B cell (primary cell): ENCODE results near the gene CNOT4. TPM values are rescaled to one million over a fixed set of nuclear protein-coding genes. Genes with fewer than 3 reads are reported as not detected.

Experiments
- ATAC-seq: fragments of 200-7000 bp; cut with Tn5 transposase; one replicate; pipeline ENCODE4 v1.10.0; 2021; ENCODE audit warnings: low read depth, mild to moderate bottlenecking, moderate number of reproducible peaks, moderate library complexity
- CTCF ChIA-PET: fragments of 350-600 bp; sonication (Branson Sonifier 250); formaldehyde crosslinking; loops from one replicate; lab custom pipeline; 2021; ENCODE audit warnings: antibody characterized with exemption, inconsistent platforms; lab: Charles Lee
- POLR2A ChIA-PET: fragments of 350-600 bp; sonication (Branson Sonifier 250); formaldehyde crosslinking; loops from one replicate; lab custom pipeline; 2021; ENCODE audit warnings: antibody characterized with exemption; lab: Charles Lee
- DNase-seq: peaks from one replicate; pipeline ENCODE4 v3.0.0; 2013
- H2AFZ ChIP-seq: 2 replicates; pipeline ENCODE4 v1.6.1; 2012; ENCODE audit warnings: mild to moderate bottlenecking, low read depth, low read length; ENCODE audit not compliant: insufficient read depth, poor library complexity, severe bottlenecking
- H3K27ac ChIP-seq, 2 donors: 1 replicate in 1 of 2; 2 replicates in 1 of 2; pipeline ENCODE4 v1.5.1; 2012 to 2013; ENCODE audit warnings: low read length in 2 of 2, mild to moderate bottlenecking in 2 of 2, moderate library complexity in 1 of 2
- H3K27me3 ChIP-seq, 4 experiments: fragments of 200-600 bp in 1 of 4; sonication (generic) in 1 of 4; replicated peaks in 1 of 4; 1 replicate in 2 of 4; 2 replicates in 2 of 4; pipeline versions ENCODE4 v1.6.1 to v1.7.0; 2013 to 2016; ENCODE audit warnings: low read length in 3 of 4, mild to moderate bottlenecking in 2 of 4, mixed read lengths in 1 of 4, moderate library complexity in 1 of 4; ENCODE audit not compliant: insufficient read depth in 4 of 4, control insufficient read depth in 3 of 4; ENCODE audit errors: control extremely low read depth in 1 of 4
- H3K36me3 ChIP-seq, 2 experiments: replicated peaks in 1 of 2; 1 replicate in 1 of 2; 2 replicates in 1 of 2; pipeline versions ENCODE4 v1.6.1 to v1.7.1; 2013; ENCODE audit warnings: low read length in 1 of 2; ENCODE audit not compliant: insufficient read depth in 2 of 2, control insufficient read depth in 1 of 2; ENCODE audit errors: control extremely low read depth in 1 of 2, extremely low read depth in 1 of 2
- H3K4me1 ChIP-seq, 2 donors: fragments of 200-600 bp in 1 of 2; sonication (generic) in 1 of 2; 1 replicate in 1 of 2; 2 replicates in 1 of 2; pipeline versions ENCODE4 v1.5.1 to v1.6.1; 2013 to 2017; ENCODE audit warnings: low read length in 2 of 2; ENCODE audit not compliant: control insufficient read depth in 2 of 2, insufficient read depth in 2 of 2
- H3K4me2 ChIP-seq: replicated peaks from 2 replicates; pipeline ENCODE3; 2012; ENCODE audit warnings: mild to moderate bottlenecking, low read depth, low read length; ENCODE audit not compliant: poor library complexity, severe bottlenecking
- H3K4me3 ChIP-seq, 5 experiments: fragments of 200-600 bp in 1 of 5; sonication (generic) in 1 of 5; 1 replicate in 3 of 5; 2 replicates in 2 of 5; pipeline versions ENCODE4 v1.5.1 to v1.7.0; 2011 to 2016; ENCODE audit warnings: low read length in 4 of 5, mild to moderate bottlenecking in 4 of 5, low read depth in 2 of 5, control low read depth in 1 of 5, moderate library complexity in 1 of 5; ENCODE audit not compliant: insufficient read depth in 1 of 5; ENCODE audit errors: control extremely low read depth in 1 of 5, extremely low read depth in 1 of 5
- H3K79me2 ChIP-seq: fragments of 200-600 bp; sonication (generic); one replicate; pipeline ENCODE4 v1.6.0; 2016; ENCODE audit warnings: low read length; ENCODE audit not compliant: control insufficient read depth, insufficient read depth
- H3K9ac ChIP-seq: fragments of 200-600 bp; sonication (generic); 2 replicates; pipeline ENCODE4 v1.6.1; 2017; ENCODE audit warnings: mild to moderate bottlenecking, low read length, moderate library complexity
- H3K9me3 ChIP-seq, 3 donors: one replicate each; pipeline versions ENCODE4 v1.6.1 to v1.7.1; 2013; ENCODE audit warnings: low read length in 2 of 3; ENCODE audit not compliant: control insufficient read depth in 2 of 3, insufficient read depth in 1 of 3; ENCODE audit errors: control extremely low read depth in 1 of 3
- H4K20me1 ChIP-seq: 2 replicates; pipeline ENCODE4 v1.6.0; 2012; ENCODE audit warnings: mild to moderate bottlenecking, low read length; ENCODE audit not compliant: insufficient read depth, control insufficient read depth, poor library complexity, severe bottlenecking
- H3K27ac Mint-ChIP-seq: one replicate; pipeline ENCODE4 v1.8.0; 2021; ENCODE audit warnings: mixed read lengths
- H3K27me3 Mint-ChIP-seq: one replicate; pipeline ENCODE4 v1.8.0; 2021; ENCODE audit warnings: mixed read lengths
- H3K4me1 Mint-ChIP-seq: one replicate; pipeline ENCODE4 v1.8.0; 2021; ENCODE audit warnings: mixed read lengths
- H3K4me3 Mint-ChIP-seq: one replicate; pipeline ENCODE4 v1.8.0; 2021; ENCODE audit warnings: mixed read lengths
- H3K9me3 Mint-ChIP-seq: one replicate; pipeline ENCODE4 v1.8.0; 2022; ENCODE audit warnings: mixed read lengths; ENCODE audit not compliant: insufficient read depth
- CTCF ChIP-seq: fragments of 200-600 bp; IDR thresholded peaks from one replicate; pipeline ENCODE4 v1.8.0; 2022; ENCODE audit warnings: antibody characterized with exemption, mild to moderate bottlenecking
- EZH2 ChIP-seq: IDR thresholded peaks from 2 replicates; pipeline ENCODE4 v1.6.1; 2012; ENCODE audit warnings: borderline replicate concordance, low read depth, mild to moderate bottlenecking, moderate library complexity, low read length; ENCODE audit not compliant: insufficient read depth, poor library complexity, severe bottlenecking
- WGBS: methylation state at CpG from one replicate; pipeline ENCODE4 v1.1.5; 2013; ENCODE audit warnings: missing lambda C conversion rate; ENCODE audit not compliant: insufficient coverage; 5-methylcytosine and 5-hydroxymethylcytosine counted together
- intact Hi-C: fragments of 100-400 bp; cut with micrococcal nuclease; formaldehyde crosslinking; loops from one replicate; pipeline ENCODE4 v1.10.0; 2022
- polyA plus RNA-seq: library from polyadenylated mRNA; depleted of rRNA; stranded (reverse); fragments of >200 nt; gene quantifications from 2 replicates; pipeline ENCODE4 v1.2.3, GENCODE V29; 2012
- total RNA-seq, 2 donors: library from RNA; stranded (reverse); fragments of 120-200 nt in 1 of 2; gene quantifications; 1 replicate in 1 of 2; 2 replicates in 1 of 2; pipeline versions ENCODE4 v1.2.3 to v1.2.4, GENCODE V29; 2013 to 2022

The CNOT4 gene
- total and polyA plus RNA-seq, 2 donors (not counting 1 experiment from before 2014, with no cell fraction given) = 9.8 to 52.1 TPM

GRCh38 chr7:135523146-135523545, 13.2 kb upstream of the CNOT4 start:
- DNase-seq (no peak), ATAC-seq (no peak)
- no peaks in the 10 kb centered on the region for H3K4me1 Mint-ChIP-seq
- H3K27ac Mint-ChIP-seq = no peak overlapping the region
- H2AFZ ChIP-seq = no peak overlapping the region
- H3K27ac ChIP-seq = no peak overlapping the region
- no peak overlapping the region for H3K4me2 ChIP-seq
- no peaks in the 10 kb centered on the region for H4K20me1 ChIP-seq
- peaks cover 10% of the 10 kb centered on the region for H3K27me3 Mint-ChIP-seq
- ChIA-PET POLR2A (no interaction called here), CTCF (no interaction called here)
- no peaks in the 10 kb centered on the region for H3K36me3 ChIP-seq
- peaks cover 0 to 4% (median 0%) of the 10 kb centered on the region in 3 donors for H3K9me3 ChIP-seq
- WGBS = no CpG with 5 or more reads among the region's 1 CpG
- TF ChIP-seq CTCF = no peak
- no peak overlapping the region for H3K4me3 ChIP-seq
- H3K4me1 ChIP-seq = no peaks in the 10 kb centered on the region
- intact Hi-C loops = no loop called here
- H3K9me3 Mint-ChIP-seq = peaks cover 3% of the 10 kb centered on the region
- no peak overlapping the region for H3K4me3 Mint-ChIP-seq
- no peak overlapping the region for H3K9ac ChIP-seq
- no peaks in the 10 kb centered on the region for H3K79me2 ChIP-seq
- no peaks in the 10 kb centered on the region for H3K27me3 ChIP-seq

- WGBS = 100% methylated on average over 1 of the region's 6 CpGs
- H3K9ac ChIP-seq = no peak overlapping the region
- no peak for TF ChIP-seq CTCF
- no peak for TF ChIP-seq EZH2
- DNase-seq = no peak
- H3K36me3 ChIP-seq = no peaks in the 10 kb centered on the region
- intact Hi-C loops = no loop called here
- H3K27me3 ChIP-seq = no peaks in the 10 kb centered on the region
- ChIA-PET CTCF (no interaction called here), POLR2A (no interaction called here)
- Mint-ChIP-seq H3K4me3 (no peak overlapping the region), H3K4me1 (no peaks in the 10 kb centered on the region), H3K9me3 (peaks cover 3% of the 10 kb centered on the region), H3K27me3 (peaks cover 9% of the 10 kb centered on the region), H3K27ac (no peak overlapping the region)
- no peaks in the 10 kb centered on the region for H4K20me1 ChIP-seq
- ATAC-seq = no peak
- H3K4me3 ChIP-seq = no peak overlapping the region
- no peak overlapping the region for H3K27ac ChIP-seq
- H3K9me3 ChIP-seq = peaks cover 0 to 4% (median 0%) of the 10 kb centered on the region in 3 donors
- no peak overlapping the region for H2AFZ ChIP-seq
- H3K4me1 ChIP-seq = no peaks in the 10 kb centered on the region
- H3K4me2 ChIP-seq = no peak overlapping the region
- no peaks in the 10 kb centered on the region for H3K79me2 ChIP-seq
These were observed 12.6 kb upstream of the CNOT4 start for GRCh38 chr7:135522509-135522908.
